ENCODE measurements around the gene AATK. TPM values are rescaled to one million over a fixed set of nuclear protein-coding genes. Genes with fewer than 3 reads are reported as not detected.

Gene AATK
- total and polyA plus RNA-seq, 2 of the 13 experiments (the other 11 are each of a cell fraction or from before 2014, with no cell fraction given) = 2.9 to 8.4 TPM

DNA sequence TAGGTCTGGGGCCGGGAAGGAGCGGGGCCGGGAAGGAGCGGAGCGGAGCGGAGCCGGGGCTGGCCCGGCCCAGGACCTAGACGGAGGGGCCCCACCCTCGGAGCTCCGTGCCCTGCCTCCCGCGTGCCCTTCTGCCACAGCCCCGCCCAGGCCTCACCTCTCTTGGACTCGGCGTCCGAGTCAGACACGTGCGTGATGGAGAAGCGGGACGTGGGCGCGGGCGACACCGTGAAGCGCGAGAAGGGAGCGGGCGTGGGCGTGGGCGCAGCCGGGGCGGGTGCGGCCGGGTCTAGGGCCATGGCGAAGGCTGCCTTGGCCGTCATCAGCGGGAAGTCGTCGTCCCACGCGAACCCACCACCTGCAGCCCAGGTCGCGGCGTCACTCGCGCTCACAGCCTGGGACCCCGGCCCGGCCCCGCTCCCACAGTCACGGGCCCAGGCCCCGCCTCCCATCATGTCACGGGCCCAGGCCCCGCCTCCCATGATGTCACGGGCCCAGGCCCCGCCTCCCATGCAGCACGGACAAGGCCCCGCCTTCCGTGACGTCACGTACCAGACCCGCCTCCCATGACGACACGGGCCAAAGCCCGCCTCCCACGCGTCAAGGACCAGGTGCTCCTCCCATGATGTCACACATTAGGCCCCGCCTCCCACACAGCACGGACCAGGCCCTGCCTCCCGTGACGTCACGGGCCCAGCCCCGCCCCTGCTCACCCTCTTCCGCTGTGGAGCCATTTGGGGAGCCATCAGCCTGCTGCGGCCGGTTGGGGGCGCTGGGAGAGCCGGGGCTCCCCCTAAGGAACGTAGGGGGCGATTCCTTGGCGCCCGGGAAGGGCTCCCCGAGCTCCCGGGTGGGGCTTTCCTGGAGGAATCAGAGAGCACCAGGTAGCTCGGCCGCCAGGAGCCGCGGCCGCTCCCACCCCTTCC lies 46.5 kb downstream of the AATK start (continued):
- TF ChIP-seq FOXC1 (CRISPR knock-in tag; IDR thresholded peaks at IDR 0.05; ENCODE audit: borderline replicate concordance) (no peak), XBP1 (CRISPR knock-in tag; IDR thresholded peaks at IDR 0.05) (no peak), IRF2 (CRISPR knock-in tag; IDR thresholded peaks at IDR 0.05) (no peak), ZNF326 (CRISPR knock-in tag; IDR thresholded peaks at IDR 0.05; ENCODE audit: borderline replicate concordance) (no peak), DNMT3B (CRISPR knock-in tag; conservative IDR thresholded peaks at IDR 0.05) (no peak), ISL2 (CRISPR knock-in tag; IDR thresholded peaks at IDR 0.05) (no peak), RXRB (CRISPR knock-in tag; IDR thresholded peaks at IDR 0.05; ENCODE audit: borderline replicate concordance) (no peak), RORA (CRISPR knock-in tag; IDR thresholded peaks at IDR 0.05) (no peak), KDM3A (CRISPR knock-in tag; IDR thresholded peaks at IDR 0.05; ENCODE audit: low read depth) (no peak), NRL (CRISPR knock-in tag; IDR thresholded peaks at IDR 0.05; ENCODE audit: borderline replicate concordance) (no peak), ETV5 (CRISPR knock-in tag; IDR thresholded peaks at IDR 0.05; ENCODE audit: borderline replicate concordance) (no peak), GABPB1 (CRISPR knock-in tag; IDR thresholded peaks at IDR 0.05) (0 out of 2 replicates have a peak, but pooled peaks have one; percentile 21), SATB2 (CRISPR knock-in tag; IDR thresholded peaks at IDR 0.05) (no peak), JUN (CRISPR knock-in tag; IDR thresholded peaks at IDR 0.05) (no peak), ZNF816 (CRISPR knock-in tag; IDR thresholded peaks at IDR 0.05; ENCODE audit: borderline replicate concordance) (no peak)
- TF ChIP-seq, protein P1, sequence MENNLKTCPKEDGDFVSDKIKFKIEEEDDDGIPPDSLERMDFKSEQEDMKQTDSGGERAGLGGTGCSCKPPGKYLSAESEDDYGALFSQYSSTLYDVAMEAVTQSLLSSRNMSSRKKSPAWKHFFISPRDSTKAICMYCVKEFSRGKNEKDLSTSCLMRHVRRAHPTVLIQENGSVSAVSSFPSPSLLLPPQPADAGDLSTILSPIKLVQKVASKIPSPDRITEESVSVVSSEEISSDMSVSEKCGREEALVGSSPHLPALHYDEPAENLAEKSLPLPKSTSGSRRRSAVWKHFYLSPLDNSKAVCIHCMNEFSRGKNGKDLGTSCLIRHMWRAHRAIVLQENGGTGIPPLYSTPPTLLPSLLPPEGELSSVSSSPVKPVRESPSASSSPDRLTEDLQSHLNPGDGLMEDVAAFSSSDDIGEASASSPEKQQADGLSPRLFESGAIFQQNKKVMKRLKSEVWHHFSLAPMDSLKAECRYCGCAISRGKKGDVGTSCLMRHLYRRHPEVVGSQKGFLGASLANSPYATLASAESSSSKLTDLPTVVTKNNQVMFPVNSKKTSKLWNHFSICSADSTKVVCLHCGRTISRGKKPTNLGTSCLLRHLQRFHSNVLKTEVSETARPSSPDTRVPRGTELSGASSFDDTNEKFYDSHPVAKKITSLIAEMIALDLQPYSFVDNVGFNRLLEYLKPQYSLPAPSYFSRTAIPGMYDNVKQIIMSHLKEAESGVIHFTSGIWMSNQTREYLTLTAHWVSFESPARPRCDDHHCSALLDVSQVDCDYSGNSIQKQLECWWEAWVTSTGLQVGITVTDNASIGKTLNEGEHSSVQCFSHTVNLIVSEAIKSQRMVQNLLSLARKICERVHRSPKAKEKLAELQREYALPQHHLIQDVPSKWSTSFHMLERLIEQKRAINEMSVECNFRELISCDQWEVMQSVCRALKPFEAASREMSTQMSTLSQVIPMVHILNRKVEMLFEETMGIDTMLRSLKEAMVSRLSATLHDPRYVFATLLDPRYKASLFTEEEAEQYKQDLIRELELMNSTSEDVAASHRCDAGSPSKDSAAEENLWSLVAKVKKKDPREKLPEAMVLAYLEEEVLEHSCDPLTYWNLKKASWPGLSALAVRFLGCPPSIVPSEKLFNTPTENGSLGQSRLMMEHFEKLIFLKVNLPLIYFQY (CRISPR knock-in tag; IDR thresholded peaks at IDR 0.05; ENCODE audit: borderline replicate concordance) = no peak
- TF ChIP-seq, protein P2, sequence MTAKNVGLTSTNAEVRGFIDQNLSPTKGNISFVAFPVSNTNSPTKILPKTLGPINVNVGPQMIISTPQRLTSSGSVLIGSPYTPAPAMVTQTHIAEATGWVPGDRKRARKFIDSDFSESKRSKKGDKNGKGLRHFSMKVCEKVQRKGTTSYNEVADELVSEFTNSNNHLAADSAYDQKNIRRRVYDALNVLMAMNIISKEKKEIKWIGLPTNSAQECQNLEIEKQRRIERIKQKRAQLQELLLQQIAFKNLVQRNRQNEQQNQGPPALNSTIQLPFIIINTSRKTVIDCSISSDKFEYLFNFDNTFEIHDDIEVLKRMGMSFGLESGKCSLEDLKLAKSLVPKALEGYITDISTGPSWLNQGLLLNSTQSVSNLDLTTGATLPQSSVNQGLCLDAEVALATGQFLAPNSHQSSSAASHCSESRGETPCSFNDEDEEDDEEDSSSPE (CRISPR knock-in tag; IDR thresholded peaks at IDR 0.05) = no peak
- TF ChIP-seq, protein P3, sequence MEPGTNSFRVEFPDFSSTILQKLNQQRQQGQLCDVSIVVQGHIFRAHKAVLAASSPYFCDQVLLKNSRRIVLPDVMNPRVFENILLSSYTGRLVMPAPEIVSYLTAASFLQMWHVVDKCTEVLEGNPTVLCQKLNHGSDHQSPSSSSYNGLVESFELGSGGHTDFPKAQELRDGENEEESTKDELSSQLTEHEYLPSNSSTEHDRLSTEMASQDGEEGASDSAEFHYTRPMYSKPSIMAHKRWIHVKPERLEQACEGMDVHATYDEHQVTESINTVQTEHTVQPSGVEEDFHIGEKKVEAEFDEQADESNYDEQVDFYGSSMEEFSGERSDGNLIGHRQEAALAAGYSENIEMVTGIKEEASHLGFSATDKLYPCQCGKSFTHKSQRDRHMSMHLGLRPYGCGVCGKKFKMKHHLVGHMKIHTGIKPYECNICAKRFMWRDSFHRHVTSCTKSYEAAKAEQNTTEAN (CRISPR knock-in tag; conservative IDR thresholded peaks at IDR 0.05) = no peak

All from HepG2 (cell line).